Peyer's patch (tissue), 4 donors: Measurements from ENCODE around the gene FAR2. TPM values are rescaled to one million over a fixed set of nuclear protein-coding genes. Genes with fewer than 3 reads are reported as not detected.

ENCODE experiments used
- DNase-seq, 3 donors: peaks; one replicate each; pipeline ENCODE4 v3.0.0-alpha.2; 2017 to 2019
- H3K27ac ChIP-seq, 4 donors: fragments of 200-600 bp; sonication (generic); one replicate each; pipeline ENCODE4 v1.5.1; 2016 to 2019
- H3K27me3 ChIP-seq, 2 donors: fragments of 200-600 bp; sonication (generic); one replicate each; pipeline ENCODE4 v1.5.1; 2019
- H3K36me3 ChIP-seq, 3 donors: fragments of 200-600 bp; sonication (generic); one replicate each; pipeline ENCODE4 v1.5.1; 2016 to 2019
- H3K4me1 ChIP-seq, 4 donors: fragments of 200-600 bp; sonication (generic); one replicate each; pipeline ENCODE4 v1.5.1; 2016 to 2019
- H3K4me3 ChIP-seq, 4 donors: fragments of 200-600 bp; sonication (generic); 1 replicate in 3 of 4; 2 replicates in 1 of 4; pipeline ENCODE4 v1.5.1; 2016 to 2019; ENCODE audit warnings: mild to moderate bottlenecking in 1 of 4
- H3K9me3 ChIP-seq, 4 donors: fragments of 200-600 bp; sonication (generic); one replicate each; pipeline ENCODE4 v1.5.1; 2016 to 2019; ENCODE audit warnings: mild to moderate bottlenecking in 1 of 4
- CTCF ChIP-seq, 6 experiments: fragments of 450-650 bp in 4 of 6; fragments of 200-600 bp in 2 of 6; sonication (generic) in 1 of 6; IDR thresholded peaks; one replicate each; pipeline ENCODE4 v1.5.1; 2017 to 2019; ENCODE audit warnings: antibody characterized with exemption in 6 of 6, mild to moderate bottlenecking in 3 of 6, moderate library complexity in 1 of 6
- POLR2A ChIP-seq, 2 donors: fragments of 450-650 bp; IDR thresholded peaks; one replicate each; pipeline ENCODE4 v1.5.1; 2017; ENCODE audit warnings: antibody characterized with exemption in 2 of 2, mild to moderate bottlenecking in 2 of 2, moderate library complexity in 2 of 2
- total RNA-seq, 4 donors: library from RNA; depleted of rRNA; stranded (reverse); fragments of >200 nt; gene quantifications; one replicate each; pipeline ENCODE4 v1.1.0, GENCODE V29; 2016

Gene FAR2
- total RNA-seq, 4 donors from 2014 or later, result 31.0 to 52.8 (median 40.1) TPM

GRCh38 chr12:29281371-29282005, 132.4 kb downstream of the FAR2 start:
- Histone ChIP-seq H3K27me3 (no peaks in the 10 kb centered on the region), H3K27ac (no peak overlapping the region), H3K9me3 (no peaks in the 10 kb centered on the region), H3K4me3 (no peak overlapping the region), H3K36me3 (no peaks in the 10 kb centered on the region), H3K4me1 (no peaks in the 10 kb centered on the region)
- no peak for DNase-seq
- no peak for TF ChIP-seq CTCF (IDR thresholded peaks at IDR 0.05)
- TF ChIP-seq POLR2A (IDR thresholded peaks at IDR 0.05), result no peak

- Histone ChIP-seq H3K27me3 (no peaks in the 10 kb centered on the region), H3K9me3 (no peaks in the 10 kb centered on the region), H3K4me1 (no peaks in the 10 kb centered on the region), H3K27ac (no peak overlapping the region), H3K36me3 (no peaks in the 10 kb centered on the region), H3K4me3 (no peak overlapping the region)
- no peak for DNase-seq
- TF ChIP-seq CTCF (IDR thresholded peaks at IDR 0.05), result no peak
- no peak for TF ChIP-seq POLR2A (IDR thresholded peaks at IDR 0.05)
Measured at GRCh38 chr12:29282031-29282816, 133.1 kb downstream of the FAR2 start.

- Histone ChIP-seq H3K4me3 (no peak overlapping the region), H3K27me3 (no peaks in the 10 kb centered on the region), H3K36me3 (no peaks in the 10 kb centered on the region), H3K27ac (no peak overlapping the region), H3K4me1 (no peaks in the 10 kb centered on the region), H3K9me3 (no peaks in the 10 kb centered on the region)
- TF ChIP-seq POLR2A (IDR thresholded peaks at IDR 0.05), result no peak
- TF ChIP-seq CTCF (IDR thresholded peaks at IDR 0.05), result no peak
- no peak for DNase-seq
Measured at GRCh38 chr12:29283969-29284700, 135.1 kb downstream of the FAR2 start.

- no peaks in the 10 kb centered on the region for H3K9me3 ChIP-seq
- no peak overlapping the region for H3K27ac ChIP-seq
- no peaks in the 10 kb centered on the region for H3K36me3 ChIP-seq
- H3K4me3 ChIP-seq, result no peak overlapping the region
- H3K4me1 ChIP-seq, result no peaks in the 10 kb centered on the region
- DNase-seq, result no peak
- TF ChIP-seq POLR2A (IDR thresholded peaks at IDR 0.05), result no peak
- TF ChIP-seq CTCF (IDR thresholded peaks at IDR 0.05), result no peak
- no peaks in the 10 kb centered on the region for H3K27me3 ChIP-seq
Measured at GRCh38 chr12:29286081-29286790, 137.2 kb downstream of the FAR2 start.

- TF ChIP-seq POLR2A (IDR thresholded peaks at IDR 0.05) (no peak), CTCF (IDR thresholded peaks at IDR 0.05) (no peak)
- Histone ChIP-seq H3K9me3 (no peaks in the 10 kb centered on the region), H3K4me3 (no peak overlapping the region), H3K4me1 (no peaks in the 10 kb centered on the region), H3K36me3 (no peaks in the 10 kb centered on the region), H3K27me3 (no peaks in the 10 kb centered on the region), H3K27ac (no peak overlapping the region)
- no peak for DNase-seq
Measured at GRCh38 chr12:29287622-29288021, 138.5 kb downstream of the FAR2 start.
